ENCODE results near the gene MYT1. TPM values are rescaled to one million over a fixed set of nuclear protein-coding genes. Genes with fewer than 3 reads are reported as not detected.

Gene MYT1
- polyA plus RNA-seq, 3 donors, result not detected

- no peak overlapping the region for H3K27ac Mint-ChIP-seq
- H3K4me3 Mint-ChIP-seq, result no peak overlapping the region
These were observed 5.0 kb upstream of the MYT1 start for GRCh38 chr20:64159286-64159680.

GRCh38 chr20:64159711-64160110 is 4.5 kb upstream of the MYT1 start:
- TF ChIP-seq CTCF (IDR thresholded peaks at IDR 0.05), result no peak
- Histone ChIP-seq H3K9ac (ENCODE audit: insufficient read depth, low read length, poor library complexity, severe bottlenecking) (no peak overlapping the region), H3K79me2 (ENCODE audit: insufficient read depth, low read length) (no peaks in the 10 kb centered on the region), H3K9me3 (replicated peaks in 1 of 2; ENCODE audit: control insufficient read depth in 1 of 2, insufficient read depth in 1 of 2, low read length in 2 of 2) (no peaks in the 10 kb centered on the region), H3K27me3 (ENCODE audit: control insufficient read depth in 2 of 2, insufficient read depth in 2 of 2, low read length in 2 of 2) (peaks cover 0 to 32% of the 10 kb centered on the region in 2 donors), H3K27ac (ENCODE audit: low read depth in 1 of 2, low read length in 2 of 2) (no peak overlapping the region), H2AFZ (ENCODE audit: insufficient read depth, low read depth, low read length, poor library complexity, severe bottlenecking) (no peak overlapping the region), H3K36me3 (replicated peaks in 1 of 2; ENCODE audit: control insufficient read depth in 1 of 2, insufficient read depth in 2 of 2, low read length in 2 of 2) (no peaks in the 10 kb centered on the region), H3K4me1 (ENCODE audit: control insufficient read depth in 1 of 2, insufficient read depth in 2 of 2, low read length in 2 of 2) (no peaks in the 10 kb centered on the region), H3K4me3 (replicated peaks in 1 of 3; ENCODE audit: low read depth in 2 of 3, low read length in 3 of 3) (no peak overlapping the region), H3K4me2 (replicated peaks; ENCODE audit: extremely low read depth, low read length, poor library complexity, severe bottlenecking) (no peak overlapping the region), H4K20me1 (ENCODE audit: insufficient read depth, low read length) (no peaks in the 10 kb centered on the region)
- H3K36me3 Mint-ChIP-seq, result no peaks in the 10 kb centered on the region
- H3K4me3 Mint-ChIP-seq, result peak overlapping the region in 1 of 2 donors; percentile 15
- no peak overlapping the region for H3K27ac Mint-ChIP-seq
- DNase-seq, result no peak
- WGBS (ENCODE audit: insufficient coverage), result 91% methylated on average over 6 of the region's 7 CpGs
- intact Hi-C loops (cut with micrococcal nuclease), result no loop called here
- H3K4me1 Mint-ChIP-seq, result no peaks in the 10 kb centered on the region
- H3K27me3 Mint-ChIP-seq (ENCODE audit: low read depth in 3 of 3), result peaks cover 19 to 37% (median 29%) of the 10 kb centered on the region in 3 donors
- peaks cover 0 to 2% (median 0%) of the 10 kb centered on the region in 7 donors for H3K9me3 Mint-ChIP-seq

More at GRCh38 chr20:64159286-64159680, 5.0 kb upstream of the MYT1 start:
- Histone ChIP-seq H3K9ac (ENCODE audit: insufficient read depth, low read length, poor library complexity, severe bottlenecking) (no peak overlapping the region), H3K4me3 (replicated peaks in 1 of 3; ENCODE audit: low read depth in 2 of 3, low read length in 3 of 3) (no peak overlapping the region), H3K36me3 (replicated peaks in 1 of 2; ENCODE audit: control insufficient read depth in 1 of 2, insufficient read depth in 2 of 2, low read length in 2 of 2) (no peaks in the 10 kb centered on the region), H3K27me3 (ENCODE audit: control insufficient read depth in 2 of 2, insufficient read depth in 2 of 2, low read length in 2 of 2) (peaks cover 0 to 32% of the 10 kb centered on the region in 2 donors), H3K27ac (ENCODE audit: low read depth in 1 of 2, low read length in 2 of 2) (no peak overlapping the region), H4K20me1 (ENCODE audit: insufficient read depth, low read length) (no peaks in the 10 kb centered on the region), H3K9me3 (replicated peaks in 1 of 2; ENCODE audit: control insufficient read depth in 1 of 2, insufficient read depth in 1 of 2, low read length in 2 of 2) (no peaks in the 10 kb centered on the region), H2AFZ (ENCODE audit: insufficient read depth, low read depth, low read length, poor library complexity, severe bottlenecking) (no peak overlapping the region), H3K79me2 (ENCODE audit: insufficient read depth, low read length) (no peaks in the 10 kb centered on the region), H3K4me2 (replicated peaks; ENCODE audit: extremely low read depth, low read length, poor library complexity, severe bottlenecking) (no peak overlapping the region), H3K4me1 (ENCODE audit: control insufficient read depth in 1 of 2, insufficient read depth in 2 of 2, low read length in 2 of 2) (no peaks in the 10 kb centered on the region)
- no peaks in the 10 kb centered on the region for H3K36me3 Mint-ChIP-seq
- H3K4me1 Mint-ChIP-seq, result no peaks in the 10 kb centered on the region
- H3K9me3 Mint-ChIP-seq, result peaks cover 0 to 2% (median 0%) of the 10 kb centered on the region in 7 donors
- DNase-seq, result no peak
- intact Hi-C loops (cut with micrococcal nuclease), result no loop called here
- 96% methylated on average over 8 of the region's 8 CpGs for WGBS (ENCODE audit: insufficient coverage)
- peaks cover 18 to 37% (median 26%) of the 10 kb centered on the region in 3 donors for H3K27me3 Mint-ChIP-seq (ENCODE audit: low read depth in 3 of 3)
- TF ChIP-seq CTCF (IDR thresholded peaks at IDR 0.05), result no peak

All from CD14-positive monocyte (primary cell).